Thoracic aorta (tissue), 2 donors: ENCODE data around the gene IMMT. TPM values are rescaled to one million over a fixed set of nuclear protein-coding genes. Genes with fewer than 3 reads are reported as not detected.

Source experiments
- ATAC-seq: fragments of 150-250 bp; one replicate; pipeline ENCODE4 v1.8.0; 2017; ENCODE audit warnings: low read depth; ENCODE audit not compliant: insufficient number of reproducible peaks, low FRiP score
- DNase-seq: peaks from one replicate; pipeline ENCODE4 v3.0.0-alpha.2; 2020; ENCODE audit warnings: low spot score
- H3K27ac ChIP-seq, 2 donors: fragments of 200-600 bp; sonication (generic); 1 replicate in 1 of 2; 2 replicates in 1 of 2; pipeline ENCODE4 v1.5.1; 2016; ENCODE audit warnings: mild to moderate bottlenecking in 2 of 2, moderate library complexity in 2 of 2
- H3K27me3 ChIP-seq: fragments of 200-600 bp; sonication (generic); replicated peaks from 2 replicates; pipeline ENCODE4 v1.6.0; 2016; ENCODE audit warnings: mild to moderate bottlenecking; ENCODE audit not compliant: insufficient read depth
- H3K36me3 ChIP-seq: fragments of 200-600 bp; sonication (generic); one replicate; pipeline ENCODE4 v1.5.1; 2016
- H3K4me1 ChIP-seq, 2 donors: fragments of 200-600 bp; sonication (generic); 1 replicate in 1 of 2; 2 replicates in 1 of 2; pipeline versions ENCODE4 v1.5.1 to v1.6.0; 2016; ENCODE audit warnings: low read depth in 2 of 2, mild to moderate bottlenecking in 1 of 2; ENCODE audit not compliant: control insufficient read depth in 1 of 2
- H3K4me3 ChIP-seq: fragments of 200-600 bp; sonication (generic); 2 replicates; pipeline ENCODE4 v1.5.1; 2016; ENCODE audit warnings: mild to moderate bottlenecking
- H3K9me3 ChIP-seq: fragments of 200-600 bp; sonication (generic); 2 replicates; pipeline ENCODE4 v1.5.1; 2016
- total RNA-seq, 2 donors: library from RNA; depleted of rRNA; stranded (reverse); fragments of >200 nt; gene quantifications; one replicate each; pipeline versions ENCODE4 v1.1.0 to v1.2.3, GENCODE V29; 2016
- TF ChIP-seq, protein P1 (sequence below): fragments of 200-600 bp; sonication (generic); IDR thresholded peaks from one replicate; pipeline ENCODE4 v1.5.1; 2019; ENCODE audit warnings: antibody characterized with exemption

IMMT gene
- total RNA-seq, 2 donors from 2014 or later = 33.3 to 54.7 TPM

DNA sequence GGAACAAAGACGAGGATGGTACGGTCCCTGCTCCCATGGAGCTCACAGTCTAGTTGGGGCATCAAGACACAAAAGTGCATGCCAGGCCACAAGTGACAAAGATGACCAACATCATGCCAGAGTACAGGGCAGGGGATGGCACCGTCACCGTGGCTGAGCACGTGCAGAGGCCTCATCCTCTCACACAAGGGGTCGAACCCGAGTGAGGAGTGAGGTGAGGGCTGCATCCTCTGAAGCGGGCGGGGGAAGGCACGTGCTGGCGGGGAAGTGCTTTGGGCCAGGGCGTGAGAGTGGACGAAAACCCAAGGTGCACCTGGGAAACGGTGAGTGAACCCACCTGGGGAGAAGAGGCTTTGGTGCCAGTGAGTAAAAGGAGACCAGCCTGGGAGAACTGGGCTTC is 45.0 kb upstream of the IMMT start:
- Histone ChIP-seq H3K36me3 (peaks cover 4% of the 10 kb centered on the region), H3K27ac (no peak overlapping the region), H3K27me3 (no peaks in the 10 kb centered on the region), H3K9me3 (no peaks in the 10 kb centered on the region), H3K4me1 (peaks cover 6 to 20% of the 10 kb centered on the region in 2 donors), H3K4me3 (no peak overlapping the region)
- ATAC-seq (no peak), DNase-seq (no peak)
- TF ChIP-seq, protein P1, sequence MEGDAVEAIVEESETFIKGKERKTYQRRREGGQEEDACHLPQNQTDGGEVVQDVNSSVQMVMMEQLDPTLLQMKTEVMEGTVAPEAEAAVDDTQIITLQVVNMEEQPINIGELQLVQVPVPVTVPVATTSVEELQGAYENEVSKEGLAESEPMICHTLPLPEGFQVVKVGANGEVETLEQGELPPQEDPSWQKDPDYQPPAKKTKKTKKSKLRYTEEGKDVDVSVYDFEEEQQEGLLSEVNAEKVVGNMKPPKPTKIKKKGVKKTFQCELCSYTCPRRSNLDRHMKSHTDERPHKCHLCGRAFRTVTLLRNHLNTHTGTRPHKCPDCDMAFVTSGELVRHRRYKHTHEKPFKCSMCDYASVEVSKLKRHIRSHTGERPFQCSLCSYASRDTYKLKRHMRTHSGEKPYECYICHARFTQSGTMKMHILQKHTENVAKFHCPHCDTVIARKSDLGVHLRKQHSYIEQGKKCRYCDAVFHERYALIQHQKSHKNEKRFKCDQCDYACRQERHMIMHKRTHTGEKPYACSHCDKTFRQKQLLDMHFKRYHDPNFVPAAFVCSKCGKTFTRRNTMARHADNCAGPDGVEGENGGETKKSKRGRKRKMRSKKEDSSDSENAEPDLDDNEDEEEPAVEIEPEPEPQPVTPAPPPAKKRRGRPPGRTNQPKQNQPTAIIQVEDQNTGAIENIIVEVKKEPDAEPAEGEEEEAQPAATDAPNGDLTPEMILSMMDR = no peak

DNA sequence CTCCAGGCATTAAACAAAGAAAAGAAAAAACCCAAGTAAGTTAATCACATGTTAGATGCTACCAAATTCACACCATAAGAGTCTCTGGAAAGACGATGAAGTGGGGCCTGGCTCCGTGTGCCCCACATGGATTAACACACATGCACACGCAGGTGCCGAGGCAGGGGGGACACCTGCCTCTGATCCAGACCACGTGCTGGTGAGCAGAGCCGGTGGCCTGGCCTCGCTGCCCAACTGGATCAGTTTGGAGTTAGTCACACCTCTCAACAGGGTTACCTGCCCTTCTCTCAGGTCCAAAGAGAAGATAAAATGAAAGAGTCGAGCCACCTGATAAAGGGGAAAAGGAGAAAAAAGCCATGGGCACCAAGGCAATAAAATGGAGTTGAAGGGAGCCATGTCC is 44.5 kb upstream of the IMMT start:
- H3K4me1 ChIP-seq = peaks cover 6 to 24% of the 10 kb centered on the region in 2 donors
- H3K27me3 ChIP-seq = no peaks in the 10 kb centered on the region
- ATAC-seq = no peak
- DNase-seq = no peak
- no peak overlapping the region for H3K27ac ChIP-seq
- TF ChIP-seq, protein P1 = no peak
- H3K36me3 ChIP-seq = peaks cover 4% of the 10 kb centered on the region
- H3K4me3 ChIP-seq = no peak overlapping the region
- no peaks in the 10 kb centered on the region for H3K9me3 ChIP-seq

DNA sequence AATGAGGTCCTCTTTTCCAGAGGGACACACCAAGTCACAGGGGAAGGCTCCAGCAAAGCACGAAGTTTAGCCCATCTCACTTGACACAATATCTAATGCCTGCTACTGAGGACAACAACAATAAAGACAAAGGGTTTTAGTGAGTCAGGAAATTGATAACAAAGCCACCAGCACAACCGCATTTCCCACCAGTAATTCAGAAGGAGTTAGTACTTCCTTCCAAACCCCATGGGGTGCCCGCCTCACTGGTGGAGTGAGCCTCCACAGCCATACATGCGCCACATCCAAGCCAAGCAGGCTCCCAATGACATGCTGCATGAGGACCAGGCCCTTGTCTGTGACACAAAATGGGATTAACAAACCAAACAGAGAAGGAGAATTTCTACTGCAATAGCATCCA is 44.1 kb upstream of the IMMT start:
- no peak for ATAC-seq
- no peak overlapping the region for H3K27ac ChIP-seq
- no peak for DNase-seq
- TF ChIP-seq, protein P1 = no peak
- no peaks in the 10 kb centered on the region for H3K9me3 ChIP-seq
- peaks cover 4% of the 10 kb centered on the region for H3K36me3 ChIP-seq
- no peaks in the 10 kb centered on the region for H3K27me3 ChIP-seq
- H3K4me1 ChIP-seq = peaks cover 10 to 25% of the 10 kb centered on the region in 2 donors
- no peak overlapping the region for H3K4me3 ChIP-seq

DNA sequence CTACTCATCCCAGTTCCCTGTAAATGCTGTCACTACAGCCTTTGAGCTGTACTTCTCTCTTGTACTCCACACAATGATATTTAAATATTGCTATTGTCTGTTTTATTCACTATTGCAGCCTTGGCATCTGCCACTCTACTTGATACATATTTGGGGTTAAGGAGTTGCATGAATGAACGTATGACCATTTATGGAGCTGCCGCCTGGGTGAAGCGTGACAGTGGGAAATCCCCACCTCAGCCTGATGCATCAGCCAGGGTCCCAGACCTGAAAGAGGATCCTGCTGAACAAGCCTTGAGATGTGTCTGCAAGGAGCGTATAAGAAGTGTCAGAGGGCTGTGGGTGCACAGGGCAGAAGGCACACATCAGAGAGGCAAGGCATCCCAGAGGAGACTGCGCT is 43.1 kb upstream of the IMMT start:
- TF ChIP-seq, protein P1 = no peak
- no peak for ATAC-seq
- H3K36me3 ChIP-seq = peaks cover 4% of the 10 kb centered on the region
- H3K27ac ChIP-seq = no peak overlapping the region
- DNase-seq = no peak
- no peak overlapping the region for H3K4me3 ChIP-seq
- H3K4me1 ChIP-seq = peaks cover 9 to 24% of the 10 kb centered on the region in 2 donors
- no peaks in the 10 kb centered on the region for H3K27me3 ChIP-seq
- no peaks in the 10 kb centered on the region for H3K9me3 ChIP-seq

DNA sequence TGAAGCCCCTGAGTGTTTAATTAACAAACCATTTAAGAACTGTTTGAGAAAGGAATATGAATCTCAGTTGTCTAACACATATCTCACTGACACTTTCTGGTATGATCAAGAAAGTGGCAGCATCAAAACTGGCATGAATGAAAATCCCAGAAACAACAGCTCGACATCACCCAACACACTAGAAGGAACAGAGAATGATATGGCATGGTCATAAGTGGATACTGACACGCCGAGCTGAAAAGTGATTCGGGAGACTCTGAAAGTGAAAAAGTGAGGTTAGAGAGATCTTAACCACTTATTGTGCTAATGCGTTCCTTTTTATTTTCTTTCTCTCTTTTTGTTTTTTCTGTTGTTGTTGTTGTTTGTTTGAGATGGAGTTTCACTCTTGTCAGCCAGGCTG is 41.9 kb upstream of the IMMT start:
- Histone ChIP-seq H3K4me1 (peaks cover 9 to 21% of the 10 kb centered on the region in 2 donors), H3K9me3 (no peaks in the 10 kb centered on the region), H3K4me3 (no peak overlapping the region), H3K36me3 (peaks cover 4% of the 10 kb centered on the region), H3K27ac (no peak overlapping the region), H3K27me3 (no peaks in the 10 kb centered on the region)
- TF ChIP-seq, protein P1 = no peak
- ATAC-seq (no peak), DNase-seq (no peak)
